ENCODE results near the gene VWA3A. TPM values are rescaled to one million over a fixed set of nuclear protein-coding genes. Genes with fewer than 3 reads are reported as not detected.

Gene VWA3A
- total and polyA plus RNA-seq, 2 donors = 0.05 to 0.11 TPM

- no peak for DNase-seq (ENCODE audit: extremely low spot score)
- WGBS = 72% methylated on average over 7 of the region's 7 CpGs
- Histone ChIP-seq H3K4me1 (ENCODE audit: insufficient read depth) (no peaks in the 10 kb centered on the region), H3K27ac (ENCODE audit: low read depth) (no peak overlapping the region), H3K4me3 (ENCODE audit: low read depth, low read length) (no peak overlapping the region), H3K36me3 (ENCODE audit: insufficient read depth) (no peaks in the 10 kb centered on the region)
Observed at GRCh38 chr16:22071331-22071910, 20.9 kb upstream of the VWA3A start.

GRCh38 chr16:22073350-22073749 lies 19.0 kb upstream of the VWA3A start:
- Histone ChIP-seq H3K27ac (ENCODE audit: low read depth) (no peak overlapping the region), H3K4me3 (ENCODE audit: low read depth, low read length) (no peak overlapping the region), H3K4me1 (ENCODE audit: insufficient read depth) (no peaks in the 10 kb centered on the region), H3K36me3 (ENCODE audit: insufficient read depth) (no peaks in the 10 kb centered on the region)
- 80% methylated on average over 3 of the region's 3 CpGs for WGBS
- no peak for DNase-seq (ENCODE audit: extremely low spot score)

GRCh38 chr16:22075043-22075757 lies 17.1 kb upstream of the VWA3A start:
- no peak overlapping the region for H3K4me3 ChIP-seq (ENCODE audit: low read depth, low read length)
- H3K4me1 ChIP-seq (ENCODE audit: insufficient read depth) = no peaks in the 10 kb centered on the region
- no peaks in the 10 kb centered on the region for H3K36me3 ChIP-seq (ENCODE audit: insufficient read depth)
- no peak overlapping the region for H3K27ac ChIP-seq (ENCODE audit: low read depth)
- 92% methylated on average over 11 of the region's 11 CpGs for WGBS
- no peak for DNase-seq (ENCODE audit: extremely low spot score)

GRCh38 chr16:22075776-22076175 lies 16.6 kb upstream of the VWA3A start:
- Histone ChIP-seq H3K36me3 (ENCODE audit: insufficient read depth) (no peaks in the 10 kb centered on the region), H3K4me3 (ENCODE audit: low read depth, low read length) (no peak overlapping the region)
- 97% methylated on average over 1 of the region's 1 CpG for WGBS

GRCh38 chr16:22077700-22078313 lies 14.5 kb upstream of the VWA3A start:
- WGBS = 44% methylated on average over 8 of the region's 8 CpGs
- H3K4me1 ChIP-seq (ENCODE audit: insufficient read depth) = no peaks in the 10 kb centered on the region
- no peaks in the 10 kb centered on the region for H3K36me3 ChIP-seq (ENCODE audit: insufficient read depth)
- no peak overlapping the region for H3K4me3 ChIP-seq (ENCODE audit: low read depth, low read length)
- no peak for DNase-seq (ENCODE audit: extremely low spot score)
- H3K27ac ChIP-seq (ENCODE audit: low read depth) = no peak overlapping the region

More at GRCh38 chr16:22075776-22076175, 16.6 kb upstream of the VWA3A start:
- Histone ChIP-seq H3K27ac (ENCODE audit: low read depth) (no peak overlapping the region), H3K4me1 (ENCODE audit: insufficient read depth) (no peaks in the 10 kb centered on the region)
- no peak for DNase-seq (ENCODE audit: extremely low spot score)

- Histone ChIP-seq H3K4me3 (ENCODE audit: low read depth, low read length) (no peak overlapping the region), H3K36me3 (ENCODE audit: insufficient read depth) (no peaks in the 10 kb centered on the region), H3K4me1 (ENCODE audit: insufficient read depth) (no peaks in the 10 kb centered on the region), H3K27ac (ENCODE audit: low read depth) (no peak overlapping the region)
- no peak for DNase-seq (ENCODE audit: extremely low spot score)
- 67% methylated on average over 1 of the region's 1 CpG for WGBS
Observed at GRCh38 chr16:22078656-22079055, 13.7 kb upstream of the VWA3A start.

- Histone ChIP-seq H3K4me1 (ENCODE audit: insufficient read depth) (no peaks in the 10 kb centered on the region), H3K4me3 (ENCODE audit: low read depth, low read length) (no peak overlapping the region), H3K27ac (ENCODE audit: low read depth) (no peak overlapping the region), H3K36me3 (ENCODE audit: insufficient read depth) (no peaks in the 10 kb centered on the region)
- no peak for DNase-seq (ENCODE audit: extremely low spot score)
- 89% methylated on average over 3 of the region's 3 CpGs for WGBS
Observed at GRCh38 chr16:22081050-22081449, 11.3 kb upstream of the VWA3A start.

GRCh38 chr16:22086440-22086839 lies 5.9 kb upstream of the VWA3A start:
- Histone ChIP-seq H3K4me3 (ENCODE audit: low read depth, low read length) (no peak overlapping the region), H3K36me3 (ENCODE audit: insufficient read depth) (no peaks in the 10 kb centered on the region), H3K27ac (ENCODE audit: low read depth) (no peak overlapping the region), H3K4me1 (ENCODE audit: insufficient read depth) (no peaks in the 10 kb centered on the region)
- 97% methylated on average over 1 of the region's 1 CpG for WGBS
- no peak for DNase-seq (ENCODE audit: extremely low spot score)

GRCh38 chr16:22088642-22089041 lies 3.7 kb upstream of the VWA3A start:
- WGBS = 50% methylated on average over 1 of the region's 1 CpG
- no peaks in the 10 kb centered on the region for H3K4me1 ChIP-seq (ENCODE audit: insufficient read depth)
- H3K27ac ChIP-seq (ENCODE audit: low read depth) = no peak overlapping the region
- no peak overlapping the region for H3K4me3 ChIP-seq (ENCODE audit: low read depth, low read length)
- H3K36me3 ChIP-seq (ENCODE audit: insufficient read depth) = no peaks in the 10 kb centered on the region
- no peak for DNase-seq (ENCODE audit: extremely low spot score)

- no peaks in the 10 kb centered on the region for H3K4me1 ChIP-seq (ENCODE audit: insufficient read depth)
- H3K36me3 ChIP-seq (ENCODE audit: insufficient read depth) = no peaks in the 10 kb centered on the region
- no peak for DNase-seq (ENCODE audit: extremely low spot score)
- WGBS = 86% methylated on average over 4 of the region's 4 CpGs
- H3K4me3 ChIP-seq (ENCODE audit: low read depth, low read length) = no peak overlapping the region
- H3K27ac ChIP-seq (ENCODE audit: low read depth) = no peak overlapping the region
Observed at GRCh38 chr16:22089910-22090309, 2.4 kb upstream of the VWA3A start.

GRCh38 chr16:22091721-22092120 lies 620 bp upstream of the VWA3A start:
- Histone ChIP-seq H3K4me1 (ENCODE audit: insufficient read depth) (no peaks in the 10 kb centered on the region), H3K36me3 (ENCODE audit: insufficient read depth) (no peaks in the 10 kb centered on the region), H3K4me3 (ENCODE audit: low read depth, low read length) (no peak overlapping the region), H3K27ac (ENCODE audit: low read depth) (no peak overlapping the region)
- no peak for DNase-seq (ENCODE audit: extremely low spot score)
- 92% methylated on average over 3 of the region's 3 CpGs for WGBS

- DNase-seq (ENCODE audit: extremely low spot score) = no peak
- Histone ChIP-seq H3K36me3 (ENCODE audit: insufficient read depth) (no peaks in the 10 kb centered on the region), H3K4me1 (ENCODE audit: insufficient read depth) (no peaks in the 10 kb centered on the region), H3K27ac (ENCODE audit: low read depth) (no peak overlapping the region), H3K4me3 (ENCODE audit: low read depth, low read length) (no peak overlapping the region)
- WGBS = 80% methylated on average over 3 of the region's 3 CpGs
Observed at GRCh38 chr16:22093331-22093730, 990 bp downstream of the VWA3A start.

GRCh38 chr16:22093996-22094395 lies 1.7 kb downstream of the VWA3A start:
- WGBS = 65% methylated on average over 3 of the region's 3 CpGs
- H3K27ac ChIP-seq (ENCODE audit: low read depth) = no peak overlapping the region
- DNase-seq (ENCODE audit: extremely low spot score) = no peak

More at GRCh38 chr16:22093996-22094395, 1.7 kb downstream of the VWA3A start:
- Histone ChIP-seq H3K4me1 (ENCODE audit: insufficient read depth) (no peaks in the 10 kb centered on the region), H3K36me3 (ENCODE audit: insufficient read depth) (no peaks in the 10 kb centered on the region), H3K4me3 (ENCODE audit: low read depth, low read length) (no peak overlapping the region)
